ENCODE measurements around the gene GP1BA.

The GP1BA gene

DNA sequence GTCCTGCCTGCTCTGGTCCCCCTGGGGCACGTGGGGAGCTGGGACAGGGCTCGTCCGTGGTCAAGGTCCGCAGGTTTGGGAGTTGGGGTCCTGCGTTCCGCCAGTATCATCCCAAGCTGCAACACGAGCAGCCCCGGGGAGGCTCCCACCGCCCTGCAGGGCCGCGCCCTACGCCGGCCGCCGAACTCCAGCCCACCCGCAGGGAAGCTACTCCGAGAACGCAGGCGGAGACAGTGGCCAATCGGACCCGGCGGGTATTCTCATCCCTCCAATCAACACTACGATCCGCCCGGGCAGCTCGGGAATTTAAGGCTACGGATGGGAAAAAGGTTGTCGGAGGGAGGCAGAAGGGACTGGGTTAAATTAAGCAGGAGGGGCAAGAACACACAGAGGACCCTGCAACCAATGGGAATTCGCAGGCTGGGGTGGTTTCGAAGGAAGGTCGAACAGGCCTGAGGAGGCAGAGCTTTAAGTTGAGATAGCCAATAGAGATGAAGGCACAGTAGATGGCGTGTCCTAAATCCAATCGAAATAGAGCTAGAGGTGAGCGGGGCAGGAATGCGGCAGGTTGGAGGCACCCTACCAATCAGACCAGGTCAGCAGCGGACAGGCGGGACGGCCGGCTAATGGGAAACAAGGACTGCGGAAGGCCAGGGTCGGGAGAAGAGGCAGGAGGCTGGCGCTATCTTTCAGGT is 34.9 kb downstream of the GP1BA start (continued):
- TF ChIP-seq, protein P1, sequence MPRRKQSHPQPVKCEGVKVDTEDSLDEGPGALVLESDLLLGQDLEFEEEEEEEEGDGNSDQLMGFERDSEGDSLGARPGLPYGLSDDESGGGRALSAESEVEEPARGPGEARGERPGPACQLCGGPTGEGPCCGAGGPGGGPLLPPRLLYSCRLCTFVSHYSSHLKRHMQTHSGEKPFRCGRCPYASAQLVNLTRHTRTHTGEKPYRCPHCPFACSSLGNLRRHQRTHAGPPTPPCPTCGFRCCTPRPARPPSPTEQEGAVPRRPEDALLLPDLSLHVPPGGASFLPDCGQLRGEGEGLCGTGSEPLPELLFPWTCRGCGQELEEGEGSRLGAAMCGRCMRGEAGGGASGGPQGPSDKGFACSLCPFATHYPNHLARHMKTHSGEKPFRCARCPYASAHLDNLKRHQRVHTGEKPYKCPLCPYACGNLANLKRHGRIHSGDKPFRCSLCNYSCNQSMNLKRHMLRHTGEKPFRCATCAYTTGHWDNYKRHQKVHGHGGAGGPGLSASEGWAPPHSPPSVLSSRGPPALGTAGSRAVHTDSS (tag by site-specific recombination; IDR thresholded peaks at IDR 0.05), result no peak
- TF ChIP-seq ZNF112 (tag by site-specific recombination; IDR thresholded peaks at IDR 0.05) (no peak), ZNF544 (tag by site-specific recombination; IDR thresholded peaks at IDR 0.05) (no peak), ZNF624 (tag by site-specific recombination; IDR thresholded peaks at IDR 0.05) (no peak), ZNF521 (tag by site-specific recombination; IDR thresholded peaks at IDR 0.05) (no peak), ZNF114 (tag by site-specific recombination; IDR thresholded peaks at IDR 0.05) (no peak), ZFP37 (tag by site-specific recombination; IDR thresholded peaks at IDR 0.05) (no peak; the same call in 1 of the 2 replicates), ZNF610 (tag by site-specific recombination; IDR thresholded peaks at IDR 0.05; ENCODE audit: borderline replicate concordance) (no peak), ZNF776 (tag by site-specific recombination; IDR thresholded peaks at IDR 0.05; ENCODE audit: borderline replicate concordance) (no peak), ZNF654 (tag by site-specific recombination; IDR thresholded peaks at IDR 0.05; ENCODE audit: low read depth) (no peak), HOXA7 (CRISPR knock-in tag; IDR thresholded peaks at IDR 0.05; ENCODE audit: borderline replicate concordance) (no peak), ZIC2 (tag by site-specific recombination; IDR thresholded peaks at IDR 0.05) (peak; percentile 91), TRIM28 (IDR thresholded peaks at IDR 0.05; ENCODE audit: borderline replicate concordance, low read length) (no peak), ZNF785 (tag by site-specific recombination; IDR thresholded peaks at IDR 0.05) (no peak)
- TF ChIP-seq, protein P2, sequence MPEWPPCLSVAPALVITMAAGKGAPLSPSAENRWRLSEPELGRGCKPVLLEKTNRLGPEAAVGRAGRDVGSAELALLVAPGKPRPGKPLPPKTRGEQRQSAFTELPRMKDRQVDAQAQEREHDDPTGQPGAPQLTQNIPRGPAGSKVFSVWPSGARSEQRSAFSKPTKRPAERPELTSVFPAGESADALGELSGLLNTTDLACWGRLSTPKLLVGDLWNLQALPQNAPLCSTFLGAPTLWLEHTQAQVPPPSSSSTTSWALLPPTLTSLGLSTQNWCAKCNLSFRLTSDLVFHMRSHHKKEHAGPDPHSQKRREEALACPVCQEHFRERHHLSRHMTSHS (tag by site-specific recombination; IDR thresholded peaks at IDR 0.05), result no peak
- TF ChIP-seq, protein P3, sequence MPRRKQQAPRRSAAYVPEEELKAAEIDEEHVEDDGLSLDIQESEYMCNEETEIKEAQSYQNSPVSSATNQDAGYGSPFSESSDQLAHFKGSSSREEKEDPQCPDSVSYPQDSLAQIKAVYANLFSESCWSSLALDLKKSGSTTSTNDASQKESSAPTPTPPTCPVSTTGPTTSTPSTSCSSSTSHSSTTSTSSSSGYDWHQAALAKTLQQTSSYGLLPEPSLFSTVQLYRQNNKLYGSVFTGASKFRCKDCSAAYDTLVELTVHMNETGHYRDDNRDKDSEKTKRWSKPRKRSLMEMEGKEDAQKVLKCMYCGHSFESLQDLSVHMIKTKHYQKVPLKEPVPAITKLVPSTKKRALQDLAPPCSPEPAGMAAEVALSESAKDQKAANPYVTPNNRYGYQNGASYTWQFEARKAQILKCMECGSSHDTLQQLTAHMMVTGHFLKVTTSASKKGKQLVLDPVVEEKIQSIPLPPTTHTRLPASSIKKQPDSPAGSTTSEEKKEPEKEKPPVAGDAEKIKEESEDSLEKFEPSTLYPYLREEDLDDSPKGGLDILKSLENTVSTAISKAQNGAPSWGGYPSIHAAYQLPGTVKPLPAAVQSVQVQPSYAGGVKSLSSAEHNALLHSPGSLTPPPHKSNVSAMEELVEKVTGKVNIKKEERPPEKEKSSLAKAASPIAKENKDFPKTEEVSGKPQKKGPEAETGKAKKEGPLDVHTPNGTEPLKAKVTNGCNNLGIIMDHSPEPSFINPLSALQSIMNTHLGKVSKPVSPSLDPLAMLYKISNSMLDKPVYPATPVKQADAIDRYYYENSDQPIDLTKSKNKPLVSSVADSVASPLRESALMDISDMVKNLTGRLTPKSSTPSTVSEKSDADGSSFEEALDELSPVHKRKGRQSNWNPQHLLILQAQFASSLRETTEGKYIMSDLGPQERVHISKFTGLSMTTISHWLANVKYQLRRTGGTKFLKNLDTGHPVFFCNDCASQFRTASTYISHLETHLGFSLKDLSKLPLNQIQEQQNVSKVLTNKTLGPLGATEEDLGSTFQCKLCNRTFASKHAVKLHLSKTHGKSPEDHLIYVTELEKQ (tag by site-specific recombination; IDR thresholded peaks at IDR 0.05; ENCODE audit: borderline replicate concordance), result no peak
- TF ChIP-seq, protein P4, sequence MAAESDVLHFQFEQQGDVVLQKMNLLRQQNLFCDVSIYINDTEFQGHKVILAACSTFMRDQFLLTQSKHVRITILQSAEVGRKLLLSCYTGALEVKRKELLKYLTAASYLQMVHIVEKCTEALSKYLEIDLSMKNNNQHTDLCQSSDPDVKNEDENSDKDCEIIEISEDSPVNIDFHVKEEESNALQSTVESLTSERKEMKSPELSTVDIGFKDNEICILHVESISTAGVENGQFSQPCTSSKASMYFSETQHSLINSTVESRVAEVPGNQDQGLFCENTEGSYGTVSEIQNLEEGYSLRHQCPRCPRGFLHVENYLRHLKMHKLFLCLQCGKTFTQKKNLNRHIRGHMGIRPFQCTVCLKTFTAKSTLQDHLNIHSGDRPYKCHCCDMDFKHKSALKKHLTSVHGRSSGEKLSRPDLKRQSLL (tag by site-specific recombination; IDR thresholded peaks at IDR 0.05), result no peak
- TF ChIP-seq, protein P5, sequence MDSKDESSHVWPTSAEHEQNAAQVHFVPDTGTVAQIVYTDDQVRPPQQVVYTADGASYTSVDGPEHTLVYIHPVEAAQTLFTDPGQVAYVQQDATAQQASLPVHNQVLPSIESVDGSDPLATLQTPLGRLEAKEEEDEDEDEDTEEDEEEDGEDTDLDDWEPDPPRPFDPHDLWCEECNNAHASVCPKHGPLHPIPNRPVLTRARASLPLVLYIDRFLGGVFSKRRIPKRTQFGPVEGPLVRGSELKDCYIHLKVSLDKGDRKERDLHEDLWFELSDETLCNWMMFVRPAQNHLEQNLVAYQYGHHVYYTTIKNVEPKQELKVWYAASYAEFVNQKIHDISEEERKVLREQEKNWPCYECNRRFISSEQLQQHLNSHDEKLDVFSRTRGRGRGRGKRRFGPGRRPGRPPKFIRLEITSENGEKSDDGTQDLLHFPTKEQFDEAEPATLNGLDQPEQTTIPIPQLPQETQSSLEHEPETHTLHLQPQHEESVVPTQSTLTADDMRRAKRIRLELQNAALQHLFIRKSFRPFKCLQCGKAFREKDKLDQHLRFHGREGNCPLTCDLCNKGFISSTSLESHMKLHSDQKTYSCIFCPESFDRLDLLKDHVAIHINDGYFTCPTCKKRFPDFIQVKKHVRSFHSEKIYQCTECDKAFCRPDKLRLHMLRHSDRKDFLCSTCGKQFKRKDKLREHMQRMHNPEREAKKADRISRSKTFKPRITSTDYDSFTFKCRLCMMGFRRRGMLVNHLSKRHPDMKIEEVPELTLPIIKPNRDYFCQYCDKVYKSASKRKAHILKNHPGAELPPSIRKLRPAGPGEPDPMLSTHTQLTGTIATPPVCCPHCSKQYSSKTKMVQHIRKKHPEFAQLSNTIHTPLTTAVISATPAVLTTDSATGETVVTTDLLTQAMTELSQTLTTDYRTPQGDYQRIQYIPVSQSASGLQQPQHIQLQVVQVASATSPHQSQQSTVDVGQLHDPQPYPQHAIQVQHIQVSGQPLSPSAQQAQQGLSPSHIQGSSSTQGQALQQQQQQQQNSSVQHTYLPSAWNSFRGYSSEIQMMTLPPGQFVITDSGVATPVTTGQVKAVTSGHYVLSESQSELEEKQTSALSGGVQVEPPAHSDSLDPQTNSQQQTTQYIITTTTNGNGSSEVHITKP (tag by site-specific recombination; IDR thresholded peaks at IDR 0.05), result peak; percentile 77
- TF ChIP-seq, protein P6, sequence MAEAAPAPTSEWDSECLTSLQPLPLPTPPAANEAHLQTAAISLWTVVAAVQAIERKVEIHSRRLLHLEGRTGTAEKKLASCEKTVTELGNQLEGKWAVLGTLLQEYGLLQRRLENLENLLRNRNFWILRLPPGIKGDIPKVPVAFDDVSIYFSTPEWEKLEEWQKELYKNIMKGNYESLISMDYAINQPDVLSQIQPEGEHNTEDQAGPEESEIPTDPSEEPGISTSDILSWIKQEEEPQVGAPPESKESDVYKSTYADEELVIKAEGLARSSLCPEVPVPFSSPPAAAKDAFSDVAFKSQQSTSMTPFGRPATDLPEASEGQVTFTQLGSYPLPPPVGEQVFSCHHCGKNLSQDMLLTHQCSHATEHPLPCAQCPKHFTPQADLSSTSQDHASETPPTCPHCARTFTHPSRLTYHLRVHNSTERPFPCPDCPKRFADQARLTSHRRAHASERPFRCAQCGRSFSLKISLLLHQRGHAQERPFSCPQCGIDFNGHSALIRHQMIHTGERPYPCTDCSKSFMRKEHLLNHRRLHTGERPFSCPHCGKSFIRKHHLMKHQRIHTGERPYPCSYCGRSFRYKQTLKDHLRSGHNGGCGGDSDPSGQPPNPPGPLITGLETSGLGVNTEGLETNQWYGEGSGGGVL (tag by site-specific recombination; IDR thresholded peaks at IDR 0.05), result no peak
- TF ChIP-seq, protein P7, sequence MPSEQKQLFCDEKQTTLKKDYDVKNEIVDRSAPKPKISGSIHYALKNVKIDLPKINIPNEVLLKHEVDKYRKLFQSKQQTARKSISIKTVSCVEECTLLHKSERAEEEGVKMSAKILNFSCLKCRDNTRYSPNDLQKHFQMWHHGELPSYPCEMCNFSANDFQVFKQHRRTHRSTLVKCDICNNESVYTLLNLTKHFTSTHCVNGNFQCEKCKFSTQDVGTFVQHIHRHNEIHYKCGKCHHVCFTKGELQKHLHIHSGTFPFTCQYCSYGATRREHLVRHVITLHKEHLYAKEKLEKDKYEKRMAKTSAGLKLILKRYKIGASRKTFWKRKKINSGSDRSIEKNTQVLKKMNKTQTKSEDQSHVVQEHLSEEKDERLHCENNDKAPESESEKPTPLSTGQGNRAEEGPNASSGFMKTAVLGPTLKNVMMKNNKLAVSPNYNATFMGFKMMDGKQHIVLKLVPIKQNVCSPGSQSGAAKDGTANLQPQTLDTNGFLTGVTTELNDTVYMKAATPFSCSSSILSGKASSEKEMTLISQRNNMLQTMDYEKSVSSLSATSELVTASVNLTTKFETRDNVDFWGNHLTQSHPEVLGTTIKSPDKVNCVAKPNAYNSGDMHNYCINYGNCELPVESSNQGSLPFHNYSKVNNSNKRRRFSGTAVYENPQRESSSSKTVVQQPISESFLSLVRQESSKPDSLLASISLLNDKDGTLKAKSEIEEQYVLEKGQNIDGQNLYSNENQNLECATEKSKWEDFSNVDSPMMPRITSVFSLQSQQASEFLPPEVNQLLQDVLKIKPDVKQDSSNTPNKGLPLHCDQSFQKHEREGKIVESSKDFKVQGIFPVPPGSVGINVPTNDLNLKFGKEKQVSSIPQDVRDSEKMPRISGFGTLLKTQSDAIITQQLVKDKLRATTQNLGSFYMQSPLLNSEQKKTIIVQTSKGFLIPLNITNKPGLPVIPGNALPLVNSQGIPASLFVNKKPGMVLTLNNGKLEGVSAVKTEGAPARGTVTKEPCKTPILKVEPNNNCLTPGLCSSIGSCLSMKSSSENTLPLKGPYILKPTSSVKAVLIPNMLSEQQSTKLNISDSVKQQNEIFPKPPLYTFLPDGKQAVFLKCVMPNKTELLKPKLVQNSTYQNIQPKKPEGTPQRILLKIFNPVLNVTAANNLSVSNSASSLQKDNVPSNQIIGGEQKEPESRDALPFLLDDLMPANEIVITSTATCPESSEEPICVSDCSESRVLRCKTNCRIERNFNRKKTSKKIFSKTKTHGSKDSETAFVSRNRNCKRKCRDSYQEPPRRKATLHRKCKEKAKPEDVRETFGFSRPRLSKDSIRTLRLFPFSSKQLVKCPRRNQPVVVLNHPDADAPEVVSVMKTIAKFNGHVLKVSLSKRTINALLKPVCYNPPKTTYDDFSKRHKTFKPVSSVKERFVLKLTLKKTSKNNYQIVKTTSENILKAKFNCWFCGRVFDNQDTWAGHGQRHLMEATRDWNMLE (tag by site-specific recombination; conservative IDR thresholded peaks at IDR 0.05; ENCODE audit: low read depth), result no peak

Data from HEK293 (cell line).